ENCODE results near the gene STK32B.

GRCh38 chr4:5424211-5424610 lies 372.9 kb downstream of the STK32B start:
- TF ChIP-seq CTCF (IDR thresholded peaks at IDR 0.05 in 4 of 5, conservative IDR thresholded peaks at IDR 0.05 in 1 of 5) (no peak), POLR2A (IDR thresholded peaks at IDR 0.05) (no peak)

Data from gastrocnemius medialis (tissue), 4 donors.